Cerebellar cortex (tissue), 1 donor: ENCODE results near the gene TRIM8.
A peak's percentile ranks its signal among the peaks of the same experiment; 100 is the strongest.

Experiments
- DNase-seq: peaks from one replicate; pipeline ENCODE4 v3.0.0-alpha.2; 2015; ENCODE audit warnings: low spot score

Gene TRIM8

GRCh38 chr10:102644066-102644645 lies at the start of gene TRIM8:
Gene TRIM8 (plus strand): TSS chr10:102644479. CDS start chr10:102644618, 139 bp downstream.
- DNase-seq, result peak; percentile 47

- no peak for DNase-seq
Measured at GRCh38 chr10:102595293-102595692, 49.0 kb upstream of the TRIM8 start.

GRCh38 chr10:102595897-102596296 lies 48.4 kb upstream of the TRIM8 start:
- DNase-seq, result no peak

GRCh38 chr10:102596506-102596971 lies 47.7 kb upstream of the TRIM8 start:
- peak; percentile 84 for DNase-seq

- peak; percentile 57 for DNase-seq
Measured at GRCh38 chr10:102597131-102597991, 46.9 kb upstream of the TRIM8 start.

- no peak for DNase-seq
Measured at GRCh38 chr10:102598243-102598642, 46.0 kb upstream of the TRIM8 start.

- DNase-seq, result no peak
Measured at GRCh38 chr10:102599565-102600327, 44.5 kb upstream of the TRIM8 start.

GRCh38 chr10:102600816-102601215 lies 43.5 kb upstream of the TRIM8 start:
- DNase-seq, result peak; percentile 95

- no peak for DNase-seq
Measured at GRCh38 chr10:102601639-102602038, 42.6 kb upstream of the TRIM8 start.

GRCh38 chr10:102602272-102603045 lies 41.8 kb upstream of the TRIM8 start:
- DNase-seq, result no peak

- DNase-seq, result no peak
Measured at GRCh38 chr10:102603946-102604345, 40.3 kb upstream of the TRIM8 start.

- no peak for DNase-seq
Measured at GRCh38 chr10:102604439-102604841, 39.8 kb upstream of the TRIM8 start.

- no peak for DNase-seq
Measured at GRCh38 chr10:102605712-102606111, 38.6 kb upstream of the TRIM8 start.

- DNase-seq, result no peak
Measured at GRCh38 chr10:102608487-102608886, 35.8 kb upstream of the TRIM8 start.

GRCh38 chr10:102610441-102610887 lies 33.8 kb upstream of the TRIM8 start:
- no peak for DNase-seq

GRCh38 chr10:102611514-102612087 lies 32.7 kb upstream of the TRIM8 start:
- DNase-seq, result no peak

- DNase-seq, result no peak
Measured at GRCh38 chr10:102612964-102613275, 31.4 kb upstream of the TRIM8 start.

- DNase-seq, result no peak
Measured at GRCh38 chr10:102613286-102613685, 31.0 kb upstream of the TRIM8 start.

- DNase-seq, result no peak
Measured at GRCh38 chr10:102613785-102614184, 30.5 kb upstream of the TRIM8 start.

GRCh38 chr10:102614888-102615287 lies 29.4 kb upstream of the TRIM8 start:
- no peak for DNase-seq

- no peak for DNase-seq
Measured at GRCh38 chr10:102615361-102615760, 28.9 kb upstream of the TRIM8 start.
